GM18867 (cell line): Measurements from ENCODE around the gene EIF4EBP2.

Experiments used
- ATAC-seq: cut with Tn5 transposase; IDR thresholded peaks from one replicate; pipeline ENCODE4 v1.9.1; 2021; ENCODE audit warnings: mild to moderate bottlenecking, moderate library complexity; ENCODE audit not compliant: unreplicated experiment

Gene EIF4EBP2

GRCh38 chr10:70430493-70431445 is 26.8 kb downstream of the EIF4EBP2 start:
- ATAC-seq, result no peak

DNA sequence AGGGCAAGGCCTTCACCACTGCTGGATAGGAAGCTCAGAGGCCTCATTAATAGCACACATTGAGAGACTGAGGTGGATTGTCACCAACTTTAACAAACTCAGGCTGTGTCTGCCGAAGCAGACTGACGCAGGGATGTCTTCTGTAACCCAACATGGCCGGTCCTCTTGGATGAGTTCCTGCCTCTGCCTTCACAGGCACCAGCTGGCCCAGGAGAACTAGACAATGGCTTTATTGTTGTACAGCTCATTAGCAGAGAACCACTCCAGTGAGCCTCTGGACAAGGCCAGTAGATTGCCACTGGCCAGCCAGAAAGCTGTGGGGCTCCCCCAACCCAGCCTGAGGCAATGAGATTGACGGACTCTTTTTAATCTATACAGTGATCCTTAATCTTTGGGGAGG is 28.2 kb downstream of the EIF4EBP2 start:
- ATAC-seq, result no peak

- ATAC-seq, result no peak
Measured at GRCh38 chr10:70432561-70433263, 28.8 kb downstream of the EIF4EBP2 start.

DNA sequence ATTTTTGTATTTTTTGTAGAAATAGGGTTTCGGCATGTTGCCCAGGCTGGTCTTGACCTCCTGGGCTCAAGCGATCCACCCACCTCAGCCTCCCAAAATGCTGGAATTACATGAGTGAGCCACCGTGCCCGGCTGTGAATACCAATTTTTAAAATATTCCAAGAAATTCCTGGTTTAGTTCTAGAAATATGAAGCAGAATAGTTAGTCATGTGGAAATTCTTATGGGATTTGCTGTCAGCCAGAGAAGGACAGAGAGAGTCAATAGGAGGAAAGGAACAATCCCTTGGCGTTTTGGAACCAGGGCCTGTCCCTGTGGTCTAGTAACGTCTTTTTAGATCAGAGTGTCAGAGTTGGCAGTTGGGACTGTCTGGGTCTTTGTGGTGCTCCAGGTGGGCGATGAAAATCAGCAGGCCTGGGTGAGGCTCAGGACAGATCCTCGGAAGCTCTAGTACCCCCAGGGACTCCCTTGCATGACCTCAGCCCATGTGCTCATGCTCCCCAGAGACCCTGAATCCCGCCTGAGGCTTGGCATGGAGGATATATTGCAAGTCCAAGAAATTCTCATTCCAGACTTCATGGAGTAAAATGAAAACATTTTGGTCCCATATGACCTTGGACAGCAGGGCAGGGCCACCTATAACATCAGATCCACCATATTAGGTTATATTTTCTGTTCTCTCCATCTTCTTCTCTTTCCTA is 29.8 kb downstream of the EIF4EBP2 start:
- ATAC-seq, result no peak

GRCh38 chr10:70435241-70436085 is 31.5 kb downstream of the EIF4EBP2 start:
- no peak for ATAC-seq

DNA sequence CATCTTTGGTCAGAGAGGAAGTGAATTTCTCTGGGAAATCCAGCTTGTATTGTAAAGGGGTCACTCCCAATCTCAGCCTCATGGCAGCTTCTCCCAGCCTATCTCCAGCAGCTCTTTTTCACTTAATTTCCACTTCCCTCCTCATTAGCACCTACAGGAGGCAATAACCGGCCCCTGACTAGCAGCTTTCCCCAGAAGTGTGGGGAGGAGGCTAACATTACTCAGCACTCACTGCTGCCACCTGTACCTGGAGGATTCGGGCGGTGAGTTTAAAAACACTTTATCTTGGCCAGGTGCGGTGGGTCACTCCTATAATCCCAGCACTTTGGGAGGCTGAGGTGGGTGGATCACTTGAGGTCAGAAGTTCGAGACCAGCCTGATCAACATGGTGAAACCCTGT is 33.8 kb downstream of the EIF4EBP2 start:
- ATAC-seq, result no peak

DNA sequence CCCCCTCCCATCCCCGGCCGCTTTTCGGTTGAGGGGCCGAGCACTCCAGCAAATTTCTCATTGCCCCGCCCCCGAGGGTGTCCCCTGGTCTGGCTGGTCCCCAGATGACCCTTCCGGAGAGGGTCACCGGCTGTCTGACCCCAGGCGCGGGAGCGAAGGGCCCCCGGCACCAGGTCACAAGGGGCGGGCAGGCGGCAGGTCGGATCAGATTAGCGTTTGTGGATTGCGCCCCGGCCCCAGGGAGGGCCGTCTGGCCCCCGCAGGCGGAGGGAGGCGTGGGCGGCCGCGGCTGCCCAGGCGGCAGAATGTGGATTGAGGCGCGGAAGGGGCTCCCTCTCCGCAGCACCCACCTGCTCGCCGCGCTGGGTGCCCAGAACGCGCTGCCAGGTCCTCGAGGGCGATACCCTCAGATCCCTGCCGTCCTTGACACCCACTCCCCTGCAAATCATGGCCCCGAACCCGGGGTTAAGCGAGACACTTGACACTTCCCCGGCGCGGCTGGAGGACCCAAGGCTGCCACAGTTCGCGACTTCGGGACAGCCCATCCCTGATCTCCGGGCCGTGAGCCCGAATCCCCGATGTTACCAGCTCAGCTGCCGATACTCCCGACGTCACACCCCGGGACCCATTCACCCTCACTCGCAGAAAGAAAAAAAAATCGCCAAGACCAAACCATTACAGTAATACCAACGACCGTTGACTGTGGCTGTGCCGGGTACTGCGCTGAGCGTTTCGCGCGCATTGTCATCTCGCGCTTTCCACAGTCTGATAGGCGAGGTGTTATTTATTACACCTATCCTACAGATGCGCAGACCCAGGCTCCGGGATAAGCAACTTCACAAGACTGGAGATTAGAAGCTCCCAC is 36.6 kb downstream of the EIF4EBP2 start:
- no peak for ATAC-seq

GRCh38 chr10:70441161-70441894 is 37.4 kb downstream of the EIF4EBP2 start, which contains the start of gene NODAL:
NODAL (minus strand) TSS chr10:70441681; CDS start chr10:70441667, 14 bp downstream.
- ATAC-seq, result no peak

- ATAC-seq, result no peak
Measured at GRCh38 chr10:70441895-70442309, 38.0 kb downstream of the EIF4EBP2 start.

- ATAC-seq, result no peak
Measured at GRCh38 chr10:70442332-70442988, 38.5 kb downstream of the EIF4EBP2 start.

DNA sequence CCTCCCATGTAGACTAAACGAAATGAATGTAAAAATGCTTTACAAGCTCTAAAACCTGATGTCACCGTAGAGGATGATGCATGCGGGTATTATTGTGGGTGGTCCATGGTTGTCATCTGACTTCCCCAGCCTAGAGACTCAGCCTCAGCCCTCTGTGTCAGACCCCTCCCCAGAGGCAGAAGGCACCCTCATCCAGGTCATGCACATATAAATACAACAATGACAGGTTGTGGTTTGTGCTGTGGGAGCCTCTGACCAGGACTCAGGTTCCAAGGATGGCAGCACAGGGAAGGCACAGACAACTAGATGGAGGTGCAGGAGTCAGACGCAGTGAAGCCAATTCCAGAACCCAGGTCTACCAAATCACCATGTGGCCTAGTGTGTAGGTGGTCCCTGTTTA is 40.8 kb downstream of the EIF4EBP2 start:
- no peak for ATAC-seq

DNA sequence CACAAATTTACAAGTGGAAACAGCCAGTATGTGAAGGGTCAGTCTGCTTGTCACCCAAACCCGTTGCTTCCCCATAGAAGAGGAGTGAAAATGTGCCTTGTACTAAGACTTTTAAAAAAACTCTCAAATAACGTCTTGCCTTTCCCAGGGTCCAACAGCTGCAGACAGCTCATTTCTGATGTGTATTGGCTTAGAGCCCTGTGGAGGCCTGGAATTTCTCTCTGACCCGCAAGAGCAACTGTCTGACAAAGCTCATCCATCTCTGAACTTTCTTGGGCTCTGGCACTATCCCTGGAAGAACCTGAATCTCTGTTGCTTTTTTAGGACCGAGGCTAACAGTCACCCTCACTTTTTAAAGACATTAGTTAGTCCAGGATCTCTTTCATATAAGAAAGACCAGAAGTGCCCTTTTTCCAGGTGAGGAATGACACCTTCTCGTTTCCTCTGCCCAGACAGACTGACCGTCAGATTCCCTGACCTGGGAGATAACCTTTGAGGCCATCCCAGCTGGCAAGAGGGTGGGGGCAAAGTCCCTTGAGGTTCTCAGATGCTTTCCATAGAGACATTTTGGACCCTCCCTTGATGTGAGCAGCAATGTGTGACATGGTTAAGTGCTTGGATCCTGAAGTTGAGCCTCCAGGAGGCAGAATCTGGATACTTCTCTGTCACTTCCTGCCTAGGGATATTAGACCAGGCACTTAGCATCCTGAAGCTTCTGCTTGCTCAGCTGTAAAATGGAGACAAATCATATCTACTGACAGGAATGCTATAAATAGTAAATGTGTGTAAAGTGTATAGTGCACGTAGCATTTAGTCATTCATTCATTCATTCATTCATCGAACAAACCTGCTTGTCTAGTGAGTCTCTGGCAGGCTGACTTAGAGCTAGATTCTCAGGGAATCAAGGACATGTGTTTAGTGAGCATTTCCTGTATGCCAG is 42.0 kb downstream of the EIF4EBP2 start:
- ATAC-seq, result no peak

DNA sequence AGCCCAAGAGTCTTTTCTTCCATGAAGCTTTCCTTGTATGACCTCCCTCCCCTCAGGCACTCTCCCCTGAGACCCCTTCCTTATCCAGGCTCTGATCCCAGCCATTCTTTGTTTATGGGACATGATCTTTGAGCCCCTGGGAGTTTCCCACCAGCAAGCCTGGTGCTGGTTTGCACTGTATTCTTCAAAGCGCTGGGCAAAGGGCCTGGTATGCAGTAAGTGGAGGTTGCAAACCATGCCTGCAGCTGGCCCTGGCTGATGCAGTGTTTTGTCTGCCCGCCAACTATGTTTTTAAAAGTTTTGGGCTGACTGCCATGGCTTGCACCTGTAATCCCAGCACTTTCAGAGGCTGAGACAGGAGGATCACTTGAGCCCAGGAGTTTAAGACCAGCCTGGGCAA is 44.3 kb downstream of the EIF4EBP2 start:
- no peak for ATAC-seq

- no peak for ATAC-seq
Measured at GRCh38 chr10:70455213-70455630, 51.3 kb downstream of the EIF4EBP2 start.

DNA sequence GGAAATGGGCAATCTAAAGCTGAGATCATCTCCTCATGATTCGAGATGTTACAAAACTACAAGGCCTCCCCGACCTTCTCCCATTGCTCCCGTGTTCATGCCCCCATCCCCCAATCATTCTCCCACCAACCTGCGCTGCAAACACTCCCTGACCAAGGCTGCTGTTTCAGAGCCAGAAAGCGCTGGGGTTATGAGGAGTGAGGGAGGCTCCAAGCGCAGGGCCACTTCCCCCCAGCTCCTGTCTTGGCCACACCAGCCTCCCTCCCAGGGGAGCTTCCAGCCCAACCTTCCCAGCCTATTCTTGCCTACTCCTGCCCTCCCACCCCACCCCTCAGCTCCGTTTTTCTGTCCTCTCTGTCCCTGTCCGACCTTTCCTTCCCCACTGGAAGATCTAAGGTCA is 52.2 kb downstream of the EIF4EBP2 start:
- no peak for ATAC-seq

- no peak for ATAC-seq
Measured at GRCh38 chr10:70457759-70458305, 53.9 kb downstream of the EIF4EBP2 start.
